GM12878 (cell line): ENCODE measurements around the gene STK4. TPM values are rescaled to one million over a fixed set of nuclear protein-coding genes. Genes with fewer than 3 reads are reported as not detected.

Source experiments
- ATAC-seq: fragments of 200-7000 bp; cut with Tn5 transposase; 3 replicates; pipeline ENCODE4 v1.9.1; 2020; ENCODE audit warnings: mild to moderate bottlenecking, moderate library complexity
- BruUV-seq: library from RNA; stranded (reverse); fragments of 400-500 nt; replicated peaks from 2 replicates; lab custom pipeline; 2021; lab: Mats Ljungman, UMichigan
- CTCF ChIA-PET: fragments of 300-600 bp; sonication (Branson Sonifier 250); formaldehyde crosslinking; extraction: SDS; loops from one replicate; lab custom pipeline; 2021; ENCODE audit warnings: inconsistent platforms; lab: Yijun Ruan, JAX
- POLR2A ChIA-PET: fragments of 350-600 bp; formaldehyde crosslinking; extraction: SDS; loops from one replicate; lab custom pipeline; 2021; ENCODE audit warnings: inconsistent platforms; lab: Charles Lee
- RAD21 ChIA-PET: fragments of 300-600 bp; sonication (Branson Sonifier 250); formaldehyde crosslinking; loops from one replicate; lab custom pipeline; 2023; ENCODE audit warnings: antibody characterized with exemption; ENCODE audit not compliant: unreplicated experiment; lab: Charles Lee
- SMC1A ChIA-PET: fragments of 300-600 bp; sonication (Branson Sonifier 250); formaldehyde crosslinking; loops from one replicate; lab custom pipeline; 2023; ENCODE audit not compliant: unreplicated experiment, uncharacterized antibody; lab: Charles Lee
- DNase-seq: peaks from one replicate; pipeline ENCODE4 v3.0.0-alpha.2; 2011; ENCODE audit warnings: low read depth, low spot score
- FAIRE-seq: peaks from 3 replicates; lab custom pipeline; 2011; peaks lifted over from hg19 to GRCh38; lab: Jason Lieb, UNC
- H2AFZ ChIP-seq: 2 replicates; pipeline ENCODE4 v1.6.0; 2011; ENCODE audit warnings: low read depth, low read length, control low read depth; ENCODE audit not compliant: control insufficient read depth
- H3K27ac ChIP-seq: 2 replicates; pipeline ENCODE4 v1.5.1; 2011; ENCODE audit warnings: control low read depth; ENCODE audit not compliant: control insufficient read depth, insufficient read depth
- H3K27me3 ChIP-seq, 2 experiments: replicated peaks in 1 of 2; 2 replicates each; pipeline versions ENCODE4 v1.6.0 to v1.6.1; 2011; ENCODE audit warnings: low read length in 1 of 2; ENCODE audit not compliant: control insufficient read depth in 2 of 2, insufficient read depth in 2 of 2
- H3K36me3 ChIP-seq, 2 experiments: 2 replicates each; pipeline ENCODE4 v1.5.1; 2011; ENCODE audit warnings: low read length in 1 of 2; ENCODE audit not compliant: control insufficient read depth in 2 of 2, insufficient read depth in 2 of 2
- H3K4me1 ChIP-seq: 2 replicates; pipeline ENCODE4 v1.6.1; 2011; ENCODE audit warnings: mild to moderate bottlenecking, low read length, moderate library complexity, mixed read lengths; ENCODE audit not compliant: control insufficient read depth, insufficient read depth
- H3K4me2 ChIP-seq: 2 replicates; pipeline ENCODE4 v1.6.0; 2011; ENCODE audit warnings: control low read depth; ENCODE audit not compliant: control insufficient read depth, insufficient read depth
- H3K4me3 ChIP-seq: fragments of 200-600 bp; sonication (generic); 2 replicates; pipeline ENCODE4 v1.5.1; 2016
- H3K79me2 ChIP-seq: 2 replicates; pipeline ENCODE4 v1.6.0; 2011; ENCODE audit warnings: low read length; ENCODE audit not compliant: control insufficient read depth, insufficient read depth
- H3K9ac ChIP-seq: 2 replicates; pipeline ENCODE4 v1.8.0; 2011; ENCODE audit warnings: low read length, control low read depth, mixed read lengths; ENCODE audit not compliant: control insufficient read depth, insufficient read depth
- H3K9me3 ChIP-seq: replicated peaks from 3 replicates; pipeline ENCODE4 v1.5.1; 2011; ENCODE audit warnings: mild to moderate bottlenecking, low read length; ENCODE audit not compliant: control insufficient read depth, insufficient read depth
- H4K20me1 ChIP-seq: 2 replicates; pipeline ENCODE4 v1.6.0; 2011; ENCODE audit not compliant: control insufficient read depth, insufficient read depth
- HDAC2 ChIP-seq: fragments of 200-600 bp; sonication (generic); IDR thresholded peaks from 2 replicates; pipeline ENCODE4 v1.6.1; 2017
- STAT3 ChIP-seq: IDR thresholded peaks from 2 replicates; pipeline ENCODE4 v1.6.1; 2011; ENCODE audit warnings: low read depth, low read length, improper control_type of control experiment
- ZBED1 ChIP-seq: IDR thresholded peaks from 2 replicates; pipeline ENCODE4 v1.6.1; 2016; ENCODE audit warnings: borderline replicate concordance
- ZBTB4 ChIP-seq: fragments of 450-650 bp; formaldehyde crosslinking; IDR thresholded peaks from 2 replicates; pipeline ENCODE4 v1.4.0; 2022; ENCODE audit warnings: mild to moderate bottlenecking, moderate library complexity
- ZNF207 ChIP-seq: fragments of 450-650 bp; IDR thresholded peaks from 2 replicates; pipeline ENCODE4 v1.6.1; 2014; ENCODE audit warnings: antibody characterized with exemption, mild to moderate bottlenecking, borderline replicate concordance
- WGBS: methylation state at CpG from one replicate; pipeline ENCODE4 v1.1.6; 2016; ENCODE audit warnings: low lambda C conversion rate; ENCODE audit not compliant: insufficient replicate concordance, insufficient coverage; ENCODE audit errors: missing lambda C conversion rate; 5-methylcytosine and 5-hydroxymethylcytosine counted together
- in situ Hi-C: fragments of 300-500 bp; cut with MboI; formaldehyde crosslinking; loops from 9 replicates; pipeline ENCODE4 v1.14.3; 2018; ENCODE audit warnings: mixed read lengths
- intact Hi-C: fragments of 100-400 bp; cut with micrococcal nuclease; formaldehyde crosslinking; loops from one replicate; pipeline ENCODE4 v1.14.2; 2022; ENCODE audit not compliant: unreplicated experiment
- polyA plus RNA-seq, 11 experiments: library from polyadenylated mRNA; depleted of rRNA in 4 of 11; unstranded in 6 of 11; stranded (reverse) in 5 of 11; fragments of >200 nt; fragmentation: Nextera tagmentation in 4 of 11; fragmentation: Illumina TruSeq in 1 of 11; extraction: Ambion mirVana in 4 of 11; extraction: Trizol in 1 of 11; gene quantifications; 1 replicate in 1 of 11; 2 replicates in 10 of 11; pipeline versions ENCODE4 v1.2.1 to v1.2.3, GENCODE V29; 2011 to 2016; ENCODE audit warnings: inconsistent platforms in 2 of 11, missing spikeins in 2 of 11, low read depth in 1 of 11
- total RNA-seq, 4 experiments: library from RNA; depleted of rRNA in 3 of 4; stranded (reverse); fragments of >200 nt in 3 of 4; fragmentation: Illumina TruSeq in 1 of 4; extraction: Trizol in 1 of 4; gene quantifications; 2 replicates each; pipeline versions ENCODE4 v1.2.1 to v1.2.3, GENCODE V29; 2013 to 2021

The STK4 gene
- total and polyA plus RNA-seq, 10 of the 15 experiments (the other 5 are each of a cell fraction or from before 2014, with no cell fraction given) = 24.0 to 135 (median 89.7) TPM

- H3K27ac ChIP-seq = no peak overlapping the region
- H4K20me1 ChIP-seq = peaks cover 3% of the 10 kb centered on the region; the same call in 1 of the 2 replicates
- in situ Hi-C loops = no loop called here
Observed at GRCh38 chr20:45019762-45020123, 53.4 kb downstream of the STK4 start.

More at GRCh38 chr20:45019762-45020123, 53.4 kb downstream of the STK4 start:
- 100% methylated on average over 1 of the region's 1 CpG for WGBS
- H3K4me2 ChIP-seq = no peak overlapping the region
- SMC1A ChIA-PET = interaction anchor here (0.7 to 2.3 kb wide), 7 partner anchors 8 to 92 kb away, joined by 3 to 13 read pairs (median 4); no protein-coding TSS in a partner anchor
- H3K4me1 ChIP-seq = no peaks in the 10 kb centered on the region
- H3K9ac ChIP-seq = no peak overlapping the region
- no peak overlapping the region for H3K4me3 ChIP-seq
- peaks cover 3 to 28% of the 10 kb centered on the region in 2 experiments for H3K36me3 ChIP-seq
- intact Hi-C loops = no loop called here
- no peak for TF ChIP-seq ZNF207
- TF ChIP-seq ZBED1 = no peak
- TF ChIP-seq HDAC2 = no peak
- no peak for TF ChIP-seq ZBTB4 (CRISPR knock-in tag)
- TF ChIP-seq STAT3 = no peak
- TF ChIP-seq, all 136 proteins: peak for 0
- no peak for ATAC-seq
- peaks cover 5% of the 10 kb centered on the region for H3K79me2 ChIP-seq
- ChIA-PET POLR2A (interaction anchor here (0.9 to 1.5 kb wide), 2 partner anchors 9 to 41 kb away, joined by 3 to 7 read pairs; no protein-coding TSS in a partner anchor), CTCF (interaction anchor here (0.7 to 2.1 kb wide), 7 partner anchors 9 to 120 kb away, joined by 3 to 13 read pairs (median 3); no protein-coding TSS in a partner anchor), RAD21 (interaction anchor here (1.2 kb wide), 1 partner anchor 9 kb away, joined by 6 read pairs; no protein-coding TSS in a partner anchor)
- no peaks in the 10 kb centered on the region for H3K27me3 ChIP-seq
- no peak overlapping the region for H2AFZ ChIP-seq
- no peak for FAIRE-seq
- no TSS peak for BruUV-seq
- no peaks in the 10 kb centered on the region for H3K9me3 ChIP-seq
- DNase-seq = no peak
